Hepatocyte (in vitro differentiated cells): Measurements from ENCODE around the gene VSIR. TPM values are rescaled to one million over a fixed set of nuclear protein-coding genes. Genes with fewer than 3 reads are reported as not detected.

Experiments
- DNase-seq: peaks from one replicate; pipeline ENCODE4 v3.0.0-alpha.2; 2016; ENCODE audit warnings: low spot score
- H2AFZ ChIP-seq: fragments of 200-600 bp; sonication (generic); 2 replicates; pipeline ENCODE4 v1.6.0; 2016; ENCODE audit warnings: antibody characterized with exemption, mild to moderate bottlenecking
- H3K27ac ChIP-seq: fragments of 200-600 bp; sonication (generic); 2 replicates; pipeline ENCODE4 v1.5.1; 2016; ENCODE audit warnings: mild to moderate bottlenecking
- H3K27me3 ChIP-seq: fragments of 200-600 bp; sonication (generic); 2 replicates; pipeline ENCODE4 v1.6.1; 2016
- H3K36me3 ChIP-seq: fragments of 200-600 bp; sonication (generic); replicated peaks from 2 replicates; pipeline ENCODE4 v1.5.1; 2016; ENCODE audit warnings: low read depth; ENCODE audit not compliant: insufficient read depth
- H3K4me1 ChIP-seq: fragments of 200-600 bp; sonication (generic); 2 replicates; pipeline ENCODE4 v1.5.1; 2016; ENCODE audit warnings: mild to moderate bottlenecking, moderate library complexity; ENCODE audit not compliant: insufficient read depth
- H3K4me2 ChIP-seq: fragments of 200-600 bp; sonication (generic); 2 replicates; pipeline ENCODE4 v1.6.0; 2016
- H3K4me3 ChIP-seq: fragments of 200-600 bp; sonication (generic); 2 replicates; pipeline ENCODE4 v1.5.1; 2016; ENCODE audit warnings: mild to moderate bottlenecking
- H3K79me2 ChIP-seq: fragments of 200-600 bp; sonication (generic); 2 replicates; pipeline ENCODE4 v1.6.0; 2017; ENCODE audit warnings: mild to moderate bottlenecking
- H3K9me2 ChIP-seq: fragments of 200-600 bp; sonication (generic); replicated peaks from 2 replicates; pipeline ENCODE4 v1.6.0; 2017; ENCODE audit warnings: mild to moderate bottlenecking; ENCODE audit not compliant: insufficient read depth
- H3K9me3 ChIP-seq: fragments of 200-600 bp; sonication (generic); 2 replicates; pipeline ENCODE4 v1.5.1; 2016; ENCODE audit warnings: low read depth, mild to moderate bottlenecking
- H4K20me1 ChIP-seq: fragments of 200-600 bp; sonication (generic); 2 replicates; pipeline ENCODE4 v1.6.0; 2016; ENCODE audit warnings: mild to moderate bottlenecking; ENCODE audit not compliant: insufficient read depth, poor library complexity, severe bottlenecking
- EZH2 ChIP-seq: fragments of 200-600 bp; sonication (generic); IDR thresholded peaks from 2 replicates; pipeline ENCODE4 v1.6.1; 2016; ENCODE audit warnings: antibody characterized with exemption, mild to moderate bottlenecking, borderline replicate concordance
- EZH2phosphoT487 ChIP-seq: fragments of 200-600 bp; sonication (generic); IDR thresholded peaks from one replicate; pipeline ENCODE4 v1.6.1; 2018; ENCODE audit warnings: antibody characterized with exemption, mild to moderate bottlenecking, low read depth, moderate library complexity; ENCODE audit not compliant: unreplicated experiment, severe bottlenecking
- WGBS: methylation state at CpG from one replicate; pipeline ENCODE4 v1.1.6; 2016; ENCODE audit warnings: low lambda C conversion rate; ENCODE audit errors: missing lambda C conversion rate; 5-methylcytosine and 5-hydroxymethylcytosine counted together
- polyA plus RNA-seq: library from polyadenylated mRNA; unstranded; fragments of >200 nt; fragmentation: Nextera tagmentation; extraction: Ambion mirVana; gene quantifications from 2 replicates; pipeline ENCODE4 v1.2.1, GENCODE V29; 2016
- total RNA-seq: library from RNA; depleted of rRNA; stranded (reverse); fragments of >200 nt; gene quantifications from 2 replicates; pipeline ENCODE4 v1.2.3, GENCODE V29; 2014
- TF ChIP-seq, protein P1 (sequence below): fragments of 200-600 bp; sonication (generic); IDR thresholded peaks from 2 replicates; pipeline ENCODE4 v1.5.1; 2016; ENCODE audit warnings: antibody characterized with exemption, mild to moderate bottlenecking; ENCODE audit not compliant: poor library complexity

The VSIR gene
- total and polyA plus RNA-seq, 2 experiments from 2014 or later = 13.6 to 45.5 TPM

DNA sequence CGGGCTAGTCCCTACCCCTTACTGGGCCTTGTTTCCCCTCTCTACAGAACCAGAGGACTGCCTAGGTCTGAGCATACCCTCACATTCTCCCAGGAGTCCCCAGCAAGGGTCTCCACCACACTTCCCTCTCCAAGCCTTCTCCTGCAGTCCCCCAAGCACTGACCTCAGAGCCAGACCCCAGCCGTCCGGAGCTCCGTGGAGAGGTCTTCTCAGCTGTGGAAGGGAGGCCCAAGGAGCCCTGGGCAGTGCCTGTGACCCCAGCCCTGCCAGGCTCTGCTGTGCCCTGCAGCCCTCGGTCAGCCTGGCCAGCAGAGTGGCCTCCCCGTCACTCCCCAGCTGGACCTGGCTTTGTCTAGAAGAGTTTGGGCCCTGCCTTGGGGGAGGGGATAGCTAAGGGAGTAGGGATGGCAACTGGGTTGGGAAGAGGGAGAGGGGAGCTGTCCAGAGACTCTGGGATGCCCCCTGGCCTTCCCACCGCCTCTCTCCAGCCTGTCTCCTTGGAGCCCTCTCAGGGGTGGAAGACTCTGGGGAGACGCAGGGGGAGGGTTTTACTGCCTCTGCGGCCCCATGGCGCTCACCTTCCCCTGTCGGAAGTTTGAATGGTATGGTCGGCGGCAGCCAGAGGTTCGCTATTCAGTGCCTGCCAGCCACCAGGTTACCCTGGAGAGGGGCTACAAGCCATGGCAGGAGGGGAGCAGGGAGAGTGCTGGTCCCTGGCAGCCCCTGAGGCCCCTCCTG lies 53.7 kb downstream of the VSIR start, which contains the start of gene C10orf105:
TSS of gene C10orf105 (minus strand) at position 315 of the 738 bp plus-strand sequence. CDS start 3,441 bp downstream, outside the sequence.
- Histone ChIP-seq H3K9me2 (no peaks in the 10 kb centered on the region), H2AFZ (no peak within 1 kb of the TSS), H4K20me1 (no peaks in the 10 kb centered on the region), H3K79me2 (no peaks in the 10 kb centered on the region), H3K4me1 (no peaks in the 10 kb centered on the region), H3K9me3 (no peaks in the 10 kb centered on the region), H3K4me2 (no peak within 1 kb of the TSS), H3K36me3 (no peaks in the 10 kb centered on the region), H3K4me3 (no peak within 1 kb of the TSS), H3K27me3 (no peaks in the 10 kb centered on the region), H3K27ac (no peak within 1 kb of the TSS)
- TF ChIP-seq, protein P1, sequence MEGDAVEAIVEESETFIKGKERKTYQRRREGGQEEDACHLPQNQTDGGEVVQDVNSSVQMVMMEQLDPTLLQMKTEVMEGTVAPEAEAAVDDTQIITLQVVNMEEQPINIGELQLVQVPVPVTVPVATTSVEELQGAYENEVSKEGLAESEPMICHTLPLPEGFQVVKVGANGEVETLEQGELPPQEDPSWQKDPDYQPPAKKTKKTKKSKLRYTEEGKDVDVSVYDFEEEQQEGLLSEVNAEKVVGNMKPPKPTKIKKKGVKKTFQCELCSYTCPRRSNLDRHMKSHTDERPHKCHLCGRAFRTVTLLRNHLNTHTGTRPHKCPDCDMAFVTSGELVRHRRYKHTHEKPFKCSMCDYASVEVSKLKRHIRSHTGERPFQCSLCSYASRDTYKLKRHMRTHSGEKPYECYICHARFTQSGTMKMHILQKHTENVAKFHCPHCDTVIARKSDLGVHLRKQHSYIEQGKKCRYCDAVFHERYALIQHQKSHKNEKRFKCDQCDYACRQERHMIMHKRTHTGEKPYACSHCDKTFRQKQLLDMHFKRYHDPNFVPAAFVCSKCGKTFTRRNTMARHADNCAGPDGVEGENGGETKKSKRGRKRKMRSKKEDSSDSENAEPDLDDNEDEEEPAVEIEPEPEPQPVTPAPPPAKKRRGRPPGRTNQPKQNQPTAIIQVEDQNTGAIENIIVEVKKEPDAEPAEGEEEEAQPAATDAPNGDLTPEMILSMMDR = no peak
- TF ChIP-seq EZH2 = no peak
- DNase-seq = no peak
- 64% methylated on average over 14 of the region's 14 CpGs for WGBS

GRCh38 chr10:71719042-71719441 lies 54.3 kb downstream of the VSIR start:
- Histone ChIP-seq H3K4me1 (peaks cover 4% of the 10 kb centered on the region), H3K79me2 (no peaks in the 10 kb centered on the region), H4K20me1 (no peaks in the 10 kb centered on the region), H3K4me2 (no peak overlapping the region), H3K27ac (no peak overlapping the region), H3K9me3 (no peaks in the 10 kb centered on the region), H2AFZ (no peak overlapping the region), H3K4me3 (no peak overlapping the region), H3K27me3 (no peaks in the 10 kb centered on the region), H3K9me2 (no peaks in the 10 kb centered on the region), H3K36me3 (no peaks in the 10 kb centered on the region)
- TF ChIP-seq EZH2phosphoT487 (no peak), EZH2 (no peak)
- TF ChIP-seq, protein P1 = no peak
- DNase-seq = no peak
- WGBS = 91% methylated on average over 7 of the region's 7 CpGs

DNA sequence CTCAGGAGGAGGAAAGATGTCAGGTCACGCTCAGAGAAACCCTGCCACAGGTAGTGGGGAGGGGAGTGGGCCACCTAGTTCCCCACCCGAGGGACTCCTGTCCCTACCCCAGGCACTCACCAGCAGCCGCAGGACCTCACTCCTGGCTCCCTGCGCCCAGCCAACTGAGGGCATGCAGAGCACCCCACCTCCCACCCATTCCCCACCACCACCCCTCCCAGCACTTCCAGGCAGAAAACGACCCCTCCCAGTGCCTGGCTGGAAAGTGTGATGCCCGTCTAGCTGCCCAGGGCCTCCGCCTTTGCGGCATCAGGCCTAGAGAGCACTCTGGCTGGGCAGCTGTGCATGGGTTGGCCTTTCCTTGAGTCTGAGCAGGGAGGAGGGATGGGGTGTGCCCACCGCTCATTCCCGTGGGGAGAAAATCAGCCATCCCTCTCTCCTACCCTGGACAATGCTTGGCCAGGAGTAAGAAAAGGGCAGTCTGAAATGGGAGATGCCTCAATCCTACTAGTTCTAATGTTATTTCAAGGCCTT lies 55.1 kb downstream of the VSIR start:
- WGBS = 92% methylated on average over 8 of the region's 10 CpGs
- H3K79me2 ChIP-seq = no peaks in the 10 kb centered on the region
- no peaks in the 10 kb centered on the region for H3K9me3 ChIP-seq
- TF ChIP-seq EZH2 = no peak
- TF ChIP-seq EZH2phosphoT487 = no peak
- TF ChIP-seq, protein P1 = no peak
- DNase-seq = no peak
- no peak overlapping the region for H3K4me3 ChIP-seq
- no peaks in the 10 kb centered on the region for H3K9me2 ChIP-seq
- H3K27ac ChIP-seq = no peak overlapping the region
- peaks cover 12% of the 10 kb centered on the region for H3K4me1 ChIP-seq
- no peaks in the 10 kb centered on the region for H3K27me3 ChIP-seq
- H3K36me3 ChIP-seq = no peaks in the 10 kb centered on the region
- no peak overlapping the region for H3K4me2 ChIP-seq
- no peak overlapping the region for H2AFZ ChIP-seq
- no peaks in the 10 kb centered on the region for H4K20me1 ChIP-seq
